HG02610 (cell line): ENCODE measurements around the gene PCDHGC3.

Experiments
- ATAC-seq: cut with Tn5 transposase; IDR thresholded peaks from one replicate; pipeline ENCODE4 v1.9.1; 2021; ENCODE audit warnings: mild to moderate bottlenecking, moderate library complexity; ENCODE audit not compliant: unreplicated experiment

Gene PCDHGC3

GRCh38 chr5:141484641-141485311 lies 9.0 kb downstream of the PCDHGC3 start, which contains the start of gene PCDHGC4:
Gene PCDHGC4, plus strand, starts transcription at chr5:141485030. Its CDS starts 144 bp downstream, at chr5:141485174.
- ATAC-seq = no peak

GRCh38 chr5:141485321-141486055 lies 9.7 kb downstream of the PCDHGC3 start:
- ATAC-seq = no peak

GRCh38 chr5:141486091-141486490 lies 10.3 kb downstream of the PCDHGC3 start:
- no peak for ATAC-seq

- ATAC-seq = no peak
These were observed 11.4 kb downstream of the PCDHGC3 start for GRCh38 chr5:141487131-141487530.

DNA sequence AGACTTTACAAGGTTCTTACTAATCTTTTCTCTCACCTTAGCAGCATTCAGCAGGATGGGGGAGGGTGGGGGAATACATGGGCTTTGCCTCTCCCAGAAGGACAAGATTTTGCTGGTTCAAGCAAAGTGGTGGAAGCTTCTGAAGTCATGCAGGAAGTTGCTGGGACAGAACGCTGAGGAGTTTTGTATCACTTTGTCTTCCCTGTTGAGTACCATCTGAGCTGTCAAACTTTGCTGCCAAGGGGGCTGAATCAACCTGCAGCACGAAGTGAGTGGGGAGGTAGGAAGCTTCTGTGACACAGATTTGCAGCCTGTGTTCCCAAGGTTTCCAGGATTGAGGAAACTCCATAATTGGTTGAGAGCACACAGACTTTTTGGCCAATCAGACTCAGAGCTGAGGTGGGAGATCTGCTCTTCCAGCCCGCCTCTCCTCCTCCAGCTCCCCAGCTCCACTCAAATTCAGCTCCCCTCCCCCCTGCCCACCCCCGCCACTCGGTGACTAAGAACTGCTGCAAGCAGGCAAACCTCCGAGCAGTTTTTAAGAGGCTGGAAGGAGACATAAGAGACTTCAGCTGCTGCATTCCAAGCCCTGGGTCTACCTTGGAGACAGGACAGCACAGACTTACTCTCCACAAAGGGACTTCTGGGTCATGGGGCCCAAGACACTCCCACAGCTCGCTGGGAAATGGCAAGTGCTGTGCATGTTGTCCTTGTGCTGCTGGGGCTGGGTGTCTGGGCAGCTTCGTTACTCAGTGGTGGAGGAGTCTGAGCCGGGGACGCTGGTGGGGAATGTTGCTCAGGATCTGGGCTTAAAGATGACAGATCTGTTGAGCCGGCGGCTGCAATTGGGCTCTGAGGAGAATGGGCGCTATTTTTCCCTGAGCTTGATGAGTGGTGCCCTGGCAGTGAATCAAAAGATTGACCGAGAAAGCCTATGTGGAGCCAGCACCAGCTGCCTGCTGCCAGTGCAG lies 13.1 kb downstream of the PCDHGC3 start, which contains the start of gene PCDHGC5:
TSS of gene PCDHGC5 (plus strand) at position 491 of the 971 bp plus-strand sequence. CDS start at position 651, 160 bp downstream.
- ATAC-seq = no peak

- no peak for ATAC-seq
These were observed 14.1 kb downstream of the PCDHGC3 start for GRCh38 chr5:141489841-141490240.

DNA sequence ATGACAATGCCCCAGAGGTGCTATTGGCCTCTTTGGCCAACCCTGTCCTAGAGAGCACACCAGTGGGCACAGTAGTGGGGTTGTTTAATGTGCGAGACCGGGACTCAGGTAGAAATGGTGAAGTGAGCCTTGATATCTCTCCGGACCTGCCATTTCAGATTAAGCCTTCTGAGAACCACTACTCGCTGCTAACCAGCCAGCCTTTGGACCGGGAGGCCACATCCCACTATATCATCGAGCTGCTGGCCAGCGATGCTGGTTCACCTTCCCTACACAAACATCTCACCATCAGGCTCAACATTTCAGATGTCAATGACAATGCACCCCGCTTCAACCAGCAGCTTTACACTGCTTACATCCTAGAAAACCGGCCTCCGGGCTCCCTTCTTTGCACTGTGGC lies 14.5 kb downstream of the PCDHGC3 start:
- ATAC-seq = no peak

DNA sequence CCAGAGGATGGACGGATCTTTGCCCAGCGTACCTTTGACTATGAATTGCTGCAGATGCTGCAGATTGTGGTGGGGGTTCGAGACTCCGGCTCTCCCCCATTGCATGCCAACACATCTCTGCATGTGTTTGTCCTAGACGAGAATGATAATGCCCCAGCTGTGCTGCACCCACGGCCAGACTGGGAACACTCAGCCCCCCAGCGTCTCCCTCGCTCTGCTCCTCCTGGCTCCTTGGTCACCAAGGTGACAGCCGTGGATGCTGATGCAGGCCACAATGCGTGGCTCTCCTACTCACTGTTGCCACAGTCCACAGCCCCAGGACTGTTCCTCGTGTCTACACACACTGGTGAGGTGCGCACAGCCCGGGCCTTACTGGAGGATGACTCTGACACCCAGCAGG lies 15.0 kb downstream of the PCDHGC3 start:
- no peak for ATAC-seq

- no peak for ATAC-seq
These were observed 15.8 kb downstream of the PCDHGC3 start for GRCh38 chr5:141491323-141492167.

GRCh38 chr5:141492168-141492885 lies 16.6 kb downstream of the PCDHGC3 start:
- no peak for ATAC-seq

GRCh38 chr5:141493500-141494422 lies 18.0 kb downstream of the PCDHGC3 start:
- no peak for ATAC-seq

- ATAC-seq = no peak
These were observed 19.1 kb downstream of the PCDHGC3 start for GRCh38 chr5:141494761-141495452.

DNA sequence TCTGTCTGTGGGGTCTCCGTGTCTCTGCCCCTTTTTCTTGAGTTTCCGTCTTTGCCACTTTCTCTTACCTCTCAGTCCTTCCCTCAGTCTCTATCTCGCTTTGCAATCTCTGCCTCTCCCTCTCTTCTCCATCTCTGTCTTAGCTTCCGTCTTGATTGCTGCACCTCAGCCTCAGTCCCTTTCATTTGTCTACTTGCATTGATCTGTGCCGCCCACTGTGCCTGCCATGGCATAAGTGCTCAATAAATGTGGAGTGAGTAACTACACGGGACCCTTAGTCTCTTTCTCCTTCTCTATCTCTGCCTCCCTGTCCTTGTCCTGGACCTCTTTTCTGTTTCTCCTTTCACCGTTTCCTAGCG lies 19.7 kb downstream of the PCDHGC3 start:
- no peak for ATAC-seq

- ATAC-seq = no peak
These were observed 20.3 kb downstream of the PCDHGC3 start for GRCh38 chr5:141496038-141496437.

DNA sequence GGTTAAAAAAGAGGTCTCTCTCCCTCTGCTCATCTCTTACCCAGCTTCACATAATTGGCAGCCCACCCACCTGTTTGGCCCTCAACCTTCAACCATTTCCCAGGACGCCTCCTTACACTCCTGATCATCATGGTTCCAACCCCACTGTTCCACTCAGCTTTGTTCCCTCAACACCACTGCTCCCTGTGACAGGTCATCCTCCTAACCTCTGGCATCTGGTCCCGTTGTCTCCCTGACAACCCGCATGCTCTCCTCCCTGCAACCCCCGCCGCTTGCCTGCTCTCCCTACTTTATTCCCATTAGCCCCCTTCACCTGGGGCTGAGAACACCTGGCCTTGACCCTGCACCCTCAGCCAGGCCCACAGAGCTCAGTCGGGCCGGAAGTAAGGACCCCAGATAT lies 26.0 kb downstream of the PCDHGC3 start:
- ATAC-seq = no peak

DNA sequence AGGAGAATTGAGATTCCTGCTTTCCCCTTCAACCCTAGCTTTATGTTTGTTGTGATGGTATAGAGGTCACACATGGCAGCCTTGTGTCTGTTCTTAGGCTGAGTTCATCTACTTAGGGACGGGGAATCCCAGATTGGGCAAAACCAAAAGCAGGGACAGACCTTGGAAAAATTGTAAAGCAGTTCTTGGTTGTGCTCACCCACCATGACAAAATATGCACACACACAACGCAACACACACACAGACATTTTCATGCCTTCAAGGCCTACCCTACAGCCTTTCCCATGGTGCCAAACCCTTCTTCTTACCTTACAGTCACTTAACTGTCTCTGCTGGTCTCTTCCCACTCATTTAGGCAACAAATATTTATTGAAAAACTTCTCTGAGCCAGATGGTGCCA lies 27.9 kb downstream of the PCDHGC3 start:
- ATAC-seq = peak; percentile 32

DNA sequence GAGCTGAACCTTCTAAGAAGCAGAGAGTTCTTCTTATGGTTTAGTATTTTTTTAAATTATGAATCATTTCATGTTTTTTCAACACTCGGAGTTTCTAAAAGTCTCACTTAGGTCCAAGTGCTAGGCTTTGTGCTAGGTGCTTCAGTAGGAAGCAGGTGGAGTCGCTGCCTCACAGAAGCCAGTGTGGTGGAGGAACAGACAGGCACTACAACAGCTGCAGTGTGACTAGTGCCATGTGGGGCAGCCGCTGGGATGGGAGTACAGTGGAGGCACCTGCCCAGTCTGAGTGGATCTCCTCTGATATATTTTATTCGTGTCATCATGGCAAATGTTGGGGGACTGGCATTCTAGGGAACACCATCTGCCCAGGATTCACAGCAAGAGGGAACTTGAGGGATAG lies 28.4 kb downstream of the PCDHGC3 start:
- no peak for ATAC-seq
